Activated CD8-positive, alpha-beta memory T cell treated with anti-CD3 and anti-CD28 coated beads for 24 hours (primary cell): ENCODE data around the gene SHLD1.
"Not testable (repeated sequence)": the region's sequence is repeated elsewhere in the genome, so short reads cannot be mapped to it uniquely, and the experiment has no call there.

Source experiments
- DNase-seq: peaks from one replicate; pipeline ENCODE4 v3.0.0-alpha.2; 2020

The SHLD1 gene

GRCh38 chr20:5781798-5782750 lies 31.9 kb downstream of the SHLD1 start:
- DNase-seq, result no peak

DNA sequence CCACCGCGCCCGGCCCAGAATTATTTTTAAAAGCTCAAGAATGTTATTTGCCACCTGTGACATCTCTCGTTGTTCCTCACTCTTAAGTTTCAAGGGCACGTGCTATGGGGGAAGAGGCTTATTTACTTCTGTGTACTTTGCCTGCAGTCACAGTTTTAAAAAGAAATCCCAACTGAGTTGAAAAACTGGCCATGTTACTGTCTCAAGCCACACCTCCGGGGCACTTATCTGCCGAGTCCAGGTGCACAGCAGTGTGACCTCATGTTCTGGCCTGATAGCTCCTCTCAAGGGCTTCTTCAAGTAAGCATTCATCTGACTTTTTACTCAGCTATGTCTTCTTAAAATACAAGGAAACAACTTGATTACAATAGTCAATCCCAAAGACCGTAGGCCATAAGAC lies 34.5 kb downstream of the SHLD1 start:
- no peak for DNase-seq

GRCh38 chr20:5785146-5785545 lies 34.9 kb downstream of the SHLD1 start:
- DNase-seq, result no peak

DNA sequence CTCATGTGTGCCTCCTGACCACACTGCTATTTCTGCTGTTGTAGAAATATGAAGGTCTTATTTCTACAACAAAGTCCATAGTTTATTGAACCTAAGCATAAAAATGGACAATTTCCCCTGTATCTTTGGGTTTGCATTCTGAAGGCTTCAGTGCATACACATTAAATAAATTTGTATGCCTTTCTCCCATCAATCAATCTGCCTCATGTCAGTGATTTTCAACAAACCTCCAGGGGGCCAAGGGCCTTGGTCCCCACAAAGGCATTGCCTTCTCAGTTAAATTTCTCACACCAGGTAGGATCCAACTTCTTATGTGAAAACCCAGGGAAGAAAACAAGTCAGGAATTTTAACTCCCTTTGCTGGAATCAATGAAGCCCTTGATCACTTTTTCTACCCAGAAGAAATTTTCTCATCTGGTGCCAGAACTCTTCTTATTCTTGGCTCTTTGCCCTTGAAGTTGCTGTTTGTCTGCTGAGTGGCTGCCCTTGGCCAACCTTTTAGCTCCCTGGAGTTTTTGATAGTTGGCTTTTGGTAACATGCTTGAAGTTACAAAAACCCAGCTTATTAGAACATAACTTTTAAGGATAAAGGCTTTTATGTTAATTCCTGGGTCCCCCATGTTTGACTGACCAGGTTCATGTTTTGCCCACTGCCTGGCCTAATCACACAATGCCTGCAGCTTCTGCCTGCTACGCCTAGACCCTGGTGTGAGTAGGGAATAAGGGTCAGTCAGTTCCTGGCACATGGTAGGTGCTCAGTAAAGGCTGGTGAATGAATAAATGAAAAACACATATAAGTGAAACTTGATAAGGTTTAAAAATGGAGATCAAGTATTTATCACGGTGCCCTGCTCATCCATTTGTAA lies 37.0 kb downstream of the SHLD1 start:
- DNase-seq, result no peak

GRCh38 chr20:5787796-5788165 lies 37.6 kb downstream of the SHLD1 start:
- DNase-seq, result no peak

DNA sequence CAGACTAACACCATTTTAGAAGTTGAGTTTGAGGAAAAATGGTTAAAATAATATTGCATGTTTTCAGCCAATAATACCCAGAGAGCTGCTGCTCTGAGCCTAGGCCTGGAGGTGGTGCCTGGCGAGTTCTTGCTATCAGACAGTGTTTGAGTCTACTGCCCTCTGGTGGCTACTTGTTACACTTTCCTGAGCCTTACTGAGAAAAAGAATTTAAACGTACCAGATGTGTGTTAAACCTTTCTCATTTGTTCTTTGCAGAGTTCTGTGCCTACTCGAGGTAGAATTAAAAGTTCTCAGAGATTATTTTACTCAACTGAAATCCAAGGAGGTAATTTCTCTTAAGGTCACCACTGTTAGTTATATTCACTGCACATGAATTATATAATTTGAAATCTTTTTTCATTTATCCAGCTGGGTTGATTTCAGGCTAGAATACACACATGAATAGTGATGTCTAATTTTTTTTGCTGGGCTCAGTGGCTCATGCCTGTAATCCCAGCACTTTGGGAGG lies 38.2 kb downstream of the SHLD1 start:
- DNase-seq, result peak; percentile 73

GRCh38 chr20:5789827-5790226 lies 39.6 kb downstream of the SHLD1 start:
- DNase-seq, result no peak

- no peak for DNase-seq
Measured at GRCh38 chr20:5793916-5794315, 43.7 kb downstream of the SHLD1 start.

DNA sequence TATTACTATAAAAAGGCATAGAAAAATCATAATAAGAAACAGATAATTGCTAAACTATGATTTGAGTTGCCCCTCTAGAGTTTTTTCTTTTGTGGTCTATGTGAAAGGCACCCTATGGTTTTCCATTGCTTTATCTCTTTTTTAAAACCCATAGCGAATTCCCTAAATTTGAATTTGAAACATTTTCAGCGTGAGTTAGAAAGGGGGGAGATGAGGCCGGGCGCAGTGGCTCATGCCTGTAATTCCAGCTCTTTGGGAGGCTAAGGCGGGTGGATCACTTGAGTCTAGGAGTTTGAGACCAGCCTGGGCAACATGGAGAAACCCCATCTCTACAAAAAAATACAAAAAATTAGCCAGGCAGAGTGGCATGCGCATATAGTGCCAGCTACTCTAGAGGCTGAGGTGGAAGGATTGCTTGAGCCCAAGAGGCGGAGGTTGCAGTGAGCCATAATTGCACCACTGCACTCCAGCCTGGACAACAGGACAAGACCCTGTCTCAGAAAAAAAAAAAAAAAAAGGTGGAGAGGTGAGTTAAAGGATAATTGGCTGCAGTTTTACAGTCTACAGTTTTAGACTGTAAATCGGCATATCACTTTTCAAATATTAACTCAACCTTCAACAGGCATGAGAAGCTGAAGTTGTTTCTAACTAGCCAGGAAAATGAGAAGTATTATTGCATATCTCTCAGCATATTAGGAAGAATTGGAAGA lies 46.3 kb downstream of the SHLD1 start:
- DNase-seq, result no peak

- DNase-seq, result no peak
Measured at GRCh38 chr20:5797165-5797564, 47.0 kb downstream of the SHLD1 start.

GRCh38 chr20:5797843-5798462 lies 47.8 kb downstream of the SHLD1 start:
- DNase-seq, result no peak

DNA sequence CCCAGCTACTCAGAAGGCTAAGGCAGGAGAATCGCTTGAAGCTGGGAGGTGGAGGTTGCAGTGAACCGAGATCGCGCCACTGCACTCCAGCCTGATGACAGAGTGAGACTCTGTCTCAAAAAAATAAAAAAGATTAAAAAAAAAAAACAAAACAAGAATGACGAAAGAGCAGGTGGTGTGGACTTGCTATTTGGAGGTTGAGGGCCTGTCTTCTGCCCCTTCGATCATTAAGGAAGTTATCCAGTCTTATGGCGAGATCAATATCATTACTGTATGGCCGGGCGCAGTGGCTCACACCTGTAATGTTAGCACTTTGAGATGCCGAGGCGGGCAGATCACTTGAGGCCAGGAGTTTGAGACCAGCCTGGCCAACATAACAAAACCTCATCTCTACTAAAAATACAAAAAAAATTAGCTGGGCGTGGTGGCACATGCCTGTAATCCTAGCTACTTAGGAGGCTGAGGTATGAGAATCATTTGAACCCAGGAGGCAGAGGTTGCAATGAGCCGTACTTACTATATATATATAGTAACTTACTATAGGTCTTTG lies 53.6 kb downstream of the SHLD1 start:
- DNase-seq, result not testable (repeated sequence)

GRCh38 chr20:5806457-5807263 lies 56.5 kb downstream of the SHLD1 start:
- no peak for DNase-seq

- no peak for DNase-seq
Measured at GRCh38 chr20:5807431-5807830, 57.2 kb downstream of the SHLD1 start.

- DNase-seq, result no peak
Measured at GRCh38 chr20:5808901-5809300, 58.7 kb downstream of the SHLD1 start.

GRCh38 chr20:5809495-5809894 lies 59.3 kb downstream of the SHLD1 start:
- DNase-seq, result no peak

GRCh38 chr20:5810800-5811422 lies 60.7 kb downstream of the SHLD1 start:
- DNase-seq, result no peak

DNA sequence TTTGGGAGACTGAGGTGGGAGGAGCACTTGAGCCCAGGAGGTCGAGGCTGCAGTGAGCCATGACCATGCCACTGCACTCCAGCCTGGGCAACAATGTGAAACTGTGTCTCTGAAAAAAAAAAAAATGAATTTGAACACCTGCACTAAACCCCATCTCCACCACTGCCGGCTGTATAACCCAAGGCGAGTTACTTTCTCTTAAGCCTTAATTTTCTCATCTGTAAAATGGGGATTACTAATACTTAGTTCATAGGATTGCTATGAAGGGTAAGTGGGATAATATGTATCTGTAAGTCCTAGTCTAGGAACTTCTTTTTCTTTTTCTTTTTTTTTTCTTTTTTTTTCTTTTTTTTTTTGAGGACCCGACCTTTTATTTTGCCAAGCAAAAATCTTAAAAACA lies 61.5 kb downstream of the SHLD1 start:
- DNase-seq, result no peak

DNA sequence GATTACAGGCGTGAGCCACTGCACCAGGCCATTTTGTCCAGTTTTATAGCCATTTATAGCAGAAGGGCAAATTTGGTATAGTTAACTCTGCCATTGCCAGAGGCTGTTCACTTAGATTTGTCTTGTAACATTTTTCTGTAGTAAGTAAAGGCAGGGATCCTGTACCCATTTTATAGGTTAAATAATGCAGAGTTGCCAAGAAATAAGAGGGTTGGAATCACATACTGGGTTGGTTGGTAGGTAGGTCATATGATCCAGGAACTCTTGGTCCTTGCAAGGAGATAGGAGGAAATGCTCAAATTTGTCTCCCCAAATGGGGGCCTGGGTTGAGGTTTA lies 68.1 kb downstream of the SHLD1 start:
- DNase-seq, result no peak

GRCh38 chr20:5820738-5821137 lies 70.5 kb downstream of the SHLD1 start:
- DNase-seq, result no peak

GRCh38 chr20:5821627-5822215 lies 71.5 kb downstream of the SHLD1 start:
- no peak for DNase-seq
